Measurements from ENCODE around the gene MKRN2OS.

Gene MKRN2OS

GRCh38 chr3:12560505-12561190 lies 15.3 kb upstream of the MKRN2OS start:
- Histone ChIP-seq H3K27ac (ENCODE audit: low read depth, low read length) (no peak overlapping the region), H3F3A (ENCODE audit: insufficient read depth) (no peaks in the 10 kb centered on the region), H3K9me2 (replicated peaks; ENCODE audit: insufficient read depth, low read length) (no peaks in the 10 kb centered on the region), H3K4me2 (ENCODE audit: low read depth, low read length, poor library complexity, severe bottlenecking) (no peak overlapping the region), H3K4me3 (ENCODE audit: insufficient read depth, low read length, poor library complexity, severe bottlenecking) (no peak overlapping the region), H3K9ac (ENCODE audit: low read length) (no peak overlapping the region), H3K79me2 (ENCODE audit: insufficient read depth, low read length) (peaks cover 85% of the 10 kb centered on the region), H4K20me1 (ENCODE audit: low read depth, low read length) (peaks cover 3% of the 10 kb centered on the region; the same call in 1 of the 2 replicates), H3K27me3 (ENCODE audit: low read length) (no peaks in the 10 kb centered on the region), H3K36me3 (ENCODE audit: low read length) (no peaks in the 10 kb centered on the region), H3K9me3 (ENCODE audit: insufficient read depth, low read length) (no peaks in the 10 kb centered on the region), H2AFZ (ENCODE audit: low read depth, low read length, severe bottlenecking) (no peak overlapping the region)
- TF ChIP-seq, protein P1, sequence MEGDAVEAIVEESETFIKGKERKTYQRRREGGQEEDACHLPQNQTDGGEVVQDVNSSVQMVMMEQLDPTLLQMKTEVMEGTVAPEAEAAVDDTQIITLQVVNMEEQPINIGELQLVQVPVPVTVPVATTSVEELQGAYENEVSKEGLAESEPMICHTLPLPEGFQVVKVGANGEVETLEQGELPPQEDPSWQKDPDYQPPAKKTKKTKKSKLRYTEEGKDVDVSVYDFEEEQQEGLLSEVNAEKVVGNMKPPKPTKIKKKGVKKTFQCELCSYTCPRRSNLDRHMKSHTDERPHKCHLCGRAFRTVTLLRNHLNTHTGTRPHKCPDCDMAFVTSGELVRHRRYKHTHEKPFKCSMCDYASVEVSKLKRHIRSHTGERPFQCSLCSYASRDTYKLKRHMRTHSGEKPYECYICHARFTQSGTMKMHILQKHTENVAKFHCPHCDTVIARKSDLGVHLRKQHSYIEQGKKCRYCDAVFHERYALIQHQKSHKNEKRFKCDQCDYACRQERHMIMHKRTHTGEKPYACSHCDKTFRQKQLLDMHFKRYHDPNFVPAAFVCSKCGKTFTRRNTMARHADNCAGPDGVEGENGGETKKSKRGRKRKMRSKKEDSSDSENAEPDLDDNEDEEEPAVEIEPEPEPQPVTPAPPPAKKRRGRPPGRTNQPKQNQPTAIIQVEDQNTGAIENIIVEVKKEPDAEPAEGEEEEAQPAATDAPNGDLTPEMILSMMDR (IDR thresholded peaks at IDR 0.05; ENCODE audit: insufficient read depth, low read length, poor library complexity, severe bottlenecking) = no peak
- TF ChIP-seq EZH2phosphoT487 (conservative IDR thresholded peaks at IDR 0.05; ENCODE audit: low read length) = no peak

- TF ChIP-seq, protein P1 (IDR thresholded peaks at IDR 0.05; ENCODE audit: insufficient read depth, low read length, poor library complexity, severe bottlenecking) = no peak
- TF ChIP-seq EZH2phosphoT487 (conservative IDR thresholded peaks at IDR 0.05; ENCODE audit: low read length) = no peak
- H3K36me3 ChIP-seq (ENCODE audit: low read length) = no peaks in the 10 kb centered on the region
- no peak overlapping the region for H3K9ac ChIP-seq (ENCODE audit: low read length)
- H3K9me3 ChIP-seq (ENCODE audit: insufficient read depth, low read length) = no peaks in the 10 kb centered on the region
- H3K79me2 ChIP-seq (ENCODE audit: insufficient read depth, low read length) = peaks cover 74% of the 10 kb centered on the region
- H3K4me2 ChIP-seq (ENCODE audit: low read depth, low read length, poor library complexity, severe bottlenecking) = no peak overlapping the region
- H2AFZ ChIP-seq (ENCODE audit: low read depth, low read length, severe bottlenecking) = no peak overlapping the region
- peaks cover 3% of the 10 kb centered on the region; the same call in 1 of the 2 replicates for H4K20me1 ChIP-seq (ENCODE audit: low read depth, low read length)
- H3K9me2 ChIP-seq (replicated peaks; ENCODE audit: insufficient read depth, low read length) = no peaks in the 10 kb centered on the region
- H3K27ac ChIP-seq (ENCODE audit: low read depth, low read length) = no peak overlapping the region
- no peak overlapping the region for H3K4me3 ChIP-seq (ENCODE audit: insufficient read depth, low read length, poor library complexity, severe bottlenecking)
- no peaks in the 10 kb centered on the region for H3F3A ChIP-seq (ENCODE audit: insufficient read depth)
- no peaks in the 10 kb centered on the region for H3K27me3 ChIP-seq (ENCODE audit: low read length)
These were observed 14.2 kb upstream of the MKRN2OS start for GRCh38 chr3:12559520-12559919.

DNA sequence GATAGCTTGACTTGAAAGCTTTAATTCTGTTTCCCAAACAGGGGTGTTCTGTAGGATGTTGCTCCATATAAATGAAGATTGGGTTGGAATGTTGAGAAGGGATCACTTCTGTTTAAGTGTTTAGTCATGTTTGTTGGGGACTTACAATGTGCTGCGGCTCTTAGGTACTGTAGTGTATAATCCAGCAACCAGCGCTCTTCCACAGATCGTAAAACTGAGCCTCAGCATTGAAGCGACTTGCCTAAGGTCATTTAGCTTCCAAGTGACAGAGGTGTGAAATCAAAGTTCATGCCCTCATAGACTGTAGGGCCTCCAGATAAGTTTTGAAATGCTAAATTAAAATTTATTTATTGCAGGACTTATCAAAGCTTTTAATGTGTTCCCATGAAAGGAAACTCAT lies 13.4 kb upstream of the MKRN2OS start:
- peak overlapping the region; percentile 95 for H3K4me2 ChIP-seq (ENCODE audit: low read depth, low read length, poor library complexity, severe bottlenecking)
- H3K9me3 ChIP-seq (ENCODE audit: insufficient read depth, low read length) = no peaks in the 10 kb centered on the region
- no peak overlapping the region for H3K27ac ChIP-seq (ENCODE audit: low read depth, low read length)
- TF ChIP-seq EZH2phosphoT487 (conservative IDR thresholded peaks at IDR 0.05; ENCODE audit: low read length) = no peak
- TF ChIP-seq, protein P1 (IDR thresholded peaks at IDR 0.05; ENCODE audit: insufficient read depth, low read length, poor library complexity, severe bottlenecking) = no peak
- H3K4me3 ChIP-seq (ENCODE audit: insufficient read depth, low read length, poor library complexity, severe bottlenecking) = no peak overlapping the region
- H3K36me3 ChIP-seq (ENCODE audit: low read length) = no peaks in the 10 kb centered on the region
- H3K9ac ChIP-seq (ENCODE audit: low read length) = peak overlapping the region; percentile 84; the same call in 1 of the 2 replicates
- no peaks in the 10 kb centered on the region for H3F3A ChIP-seq (ENCODE audit: insufficient read depth)
- H3K27me3 ChIP-seq (ENCODE audit: low read length) = no peaks in the 10 kb centered on the region
- H2AFZ ChIP-seq (ENCODE audit: low read depth, low read length, severe bottlenecking) = no peak overlapping the region
- peaks cover 66% of the 10 kb centered on the region for H3K79me2 ChIP-seq (ENCODE audit: insufficient read depth, low read length)
- peaks cover 3% of the 10 kb centered on the region; the same call in 1 of the 2 replicates for H4K20me1 ChIP-seq (ENCODE audit: low read depth, low read length)
- no peaks in the 10 kb centered on the region for H3K9me2 ChIP-seq (replicated peaks; ENCODE audit: insufficient read depth, low read length)

Measured in SU-DHL-6 (cell line).